Measurements from ENCODE around the gene SLC29A1.
"Not testable (repeated sequence)": the region's sequence is repeated elsewhere in the genome, so short reads cannot be mapped to it uniquely, and the experiment has no call there.

Gene SLC29A1

GRCh38 chr6:44196351-44196750 is 27.0 kb upstream of the SLC29A1 start:
- DNase-seq: not testable (repeated sequence)

GRCh38 chr6:44198684-44199083 is 24.7 kb upstream of the SLC29A1 start:
- DNase-seq: no peak

DNA sequence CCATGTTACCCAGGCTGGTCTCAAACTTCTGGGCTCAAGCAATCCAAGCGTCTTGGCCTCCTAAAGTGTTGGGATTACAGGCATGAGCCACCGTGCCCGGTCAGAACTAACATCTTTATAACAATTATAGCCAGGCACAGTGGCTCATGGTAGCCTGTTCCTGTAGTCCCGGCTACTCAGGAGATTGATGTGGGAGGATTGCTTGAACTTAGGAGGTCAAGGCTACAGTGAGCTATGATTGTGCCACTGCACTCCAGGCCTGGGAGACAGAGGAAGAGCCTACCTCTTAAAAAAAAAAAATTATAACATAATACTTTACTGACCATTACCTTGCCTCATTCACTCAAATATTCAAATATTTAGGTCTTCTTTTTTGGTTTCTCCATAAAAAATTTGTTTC is 23.5 kb upstream of the SLC29A1 start:
- no peak for DNase-seq

DNA sequence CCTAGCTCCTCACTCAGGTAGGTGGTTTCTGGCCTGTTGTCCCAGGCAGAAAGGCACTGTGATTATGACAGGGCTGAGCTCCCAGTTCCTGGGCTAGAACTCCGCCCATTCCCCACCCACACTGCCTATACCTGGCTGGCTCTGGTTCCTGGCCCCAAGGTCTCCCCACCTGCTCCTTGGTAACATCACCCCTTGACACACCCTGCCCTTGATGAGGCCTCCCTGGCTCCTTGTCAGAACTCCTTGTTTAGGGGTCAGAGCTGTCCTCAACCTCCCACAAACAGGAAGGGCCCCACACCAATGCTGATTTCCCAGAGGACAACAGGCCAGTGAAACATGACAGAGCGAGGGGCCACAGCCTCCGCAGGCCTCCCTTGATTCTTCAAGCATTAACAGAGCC is 22.2 kb upstream of the SLC29A1 start:
- peak; percentile 59 for DNase-seq

- peak; percentile 65 for DNase-seq
Observed at GRCh38 chr6:44201638-44202303, 21.6 kb upstream of the SLC29A1 start.

DNA sequence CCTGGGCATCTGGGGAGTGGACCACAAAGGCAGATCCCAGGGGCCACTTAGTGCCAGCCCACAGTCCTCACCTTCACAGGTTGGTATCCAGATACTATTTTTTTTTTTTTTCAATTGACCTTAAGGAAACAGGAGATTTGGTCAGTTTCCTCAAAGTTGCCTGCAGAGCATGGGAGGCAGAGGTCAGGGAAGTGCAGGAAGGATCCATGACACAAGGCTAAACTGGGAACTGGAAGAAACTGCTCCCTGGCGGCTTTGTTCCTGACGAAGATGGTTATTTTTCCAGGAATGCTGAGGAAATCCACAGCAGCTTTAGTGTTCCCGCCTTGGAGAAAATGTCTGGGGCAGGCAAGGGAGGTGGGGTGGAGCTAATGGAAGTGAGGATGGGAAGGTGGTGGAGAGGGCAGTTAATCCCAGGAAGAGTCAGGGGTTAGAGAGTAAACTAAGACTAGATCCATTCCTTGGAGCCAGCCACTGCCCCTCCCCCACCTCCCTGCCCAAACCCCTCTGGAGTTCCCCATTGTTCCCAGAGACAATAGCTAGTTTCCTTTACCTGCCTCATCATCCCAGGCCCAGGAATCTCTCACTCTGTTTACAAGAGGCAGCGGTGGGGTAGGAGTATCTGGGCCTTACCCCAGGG is 20.9 kb upstream of the SLC29A1 start:
- peak; percentile 66 for DNase-seq

DNA sequence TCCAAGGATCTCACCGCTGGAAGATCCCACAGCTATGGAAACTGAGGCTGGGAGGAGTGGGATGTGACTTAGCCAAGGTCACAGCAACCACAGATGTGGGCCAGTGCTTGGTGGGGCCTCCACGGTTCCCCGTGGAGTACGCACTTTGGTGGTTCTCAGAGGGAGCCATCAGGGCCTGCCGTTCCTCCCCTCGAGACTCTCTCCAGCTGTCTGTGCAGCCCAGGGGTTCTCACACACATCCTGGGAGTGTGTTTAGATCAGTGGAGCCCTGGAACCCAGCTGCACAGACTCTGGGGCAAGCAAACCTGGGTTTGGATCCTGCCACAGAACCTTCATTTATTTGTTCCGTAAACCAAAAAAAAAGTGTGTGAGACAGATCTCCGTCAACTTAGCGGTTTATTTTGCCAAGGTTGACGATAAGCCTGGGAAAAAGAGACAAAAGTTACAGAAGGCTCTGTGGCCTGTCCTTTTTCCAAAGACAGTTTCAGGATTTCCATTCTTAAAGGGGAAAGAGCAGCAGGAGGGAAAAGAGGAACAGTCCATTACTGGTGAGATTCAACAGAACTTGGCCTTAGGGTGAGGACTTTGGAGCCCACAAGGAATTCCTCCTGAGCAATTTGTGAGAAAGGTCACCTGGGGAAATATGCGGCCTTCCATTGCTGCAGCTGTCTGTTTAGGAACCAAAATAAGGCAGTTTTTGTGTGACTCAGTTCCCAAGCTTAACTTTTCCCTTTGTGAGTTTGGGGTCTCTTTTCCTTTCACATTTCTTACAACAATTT is 20.2 kb upstream of the SLC29A1 start:
- DNase-seq: peak; percentile 83

- peak; percentile 75 for DNase-seq
Observed at GRCh38 chr6:44203955-44204354, 19.4 kb upstream of the SLC29A1 start.

DNA sequence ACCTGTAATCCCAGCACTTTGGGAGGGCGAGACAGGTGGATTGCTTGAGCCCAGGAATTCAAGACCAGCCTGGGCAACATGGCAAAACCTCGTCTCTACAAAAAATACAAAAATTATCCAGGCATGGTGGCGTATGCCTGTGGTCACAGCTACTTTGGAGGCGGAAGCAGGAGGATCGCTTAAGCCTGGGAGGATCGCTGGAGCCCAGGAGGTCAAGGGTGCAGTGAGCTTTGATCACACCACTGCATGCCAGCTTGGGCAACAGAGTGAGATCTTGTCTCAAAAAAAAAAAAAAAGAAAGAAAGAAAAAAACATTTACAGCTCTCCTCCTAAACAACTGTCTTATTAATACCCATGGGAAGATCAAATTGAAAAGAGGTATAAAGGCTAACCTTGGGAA is 15.4 kb upstream of the SLC29A1 start:
- DNase-seq: no peak

DNA sequence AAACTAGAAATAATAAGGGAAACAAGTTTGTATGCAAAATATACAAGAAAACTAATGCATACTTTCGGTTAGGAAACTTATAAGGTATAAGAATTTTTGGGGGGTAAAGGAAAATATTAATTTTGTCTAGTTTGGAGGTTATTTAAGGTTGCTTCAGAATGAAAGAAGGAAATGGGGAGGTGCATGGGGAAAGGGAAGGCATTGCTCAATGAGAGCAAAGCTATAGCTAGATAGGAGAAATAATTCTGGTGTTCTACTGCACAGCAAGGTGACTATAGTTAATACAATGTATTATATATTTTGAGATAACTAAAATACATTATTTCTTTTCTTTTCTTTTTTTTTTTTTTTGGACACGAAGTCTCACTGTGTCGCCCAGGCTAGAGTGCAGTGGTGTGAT is 12.1 kb upstream of the SLC29A1 start:
- no peak for DNase-seq

DNA sequence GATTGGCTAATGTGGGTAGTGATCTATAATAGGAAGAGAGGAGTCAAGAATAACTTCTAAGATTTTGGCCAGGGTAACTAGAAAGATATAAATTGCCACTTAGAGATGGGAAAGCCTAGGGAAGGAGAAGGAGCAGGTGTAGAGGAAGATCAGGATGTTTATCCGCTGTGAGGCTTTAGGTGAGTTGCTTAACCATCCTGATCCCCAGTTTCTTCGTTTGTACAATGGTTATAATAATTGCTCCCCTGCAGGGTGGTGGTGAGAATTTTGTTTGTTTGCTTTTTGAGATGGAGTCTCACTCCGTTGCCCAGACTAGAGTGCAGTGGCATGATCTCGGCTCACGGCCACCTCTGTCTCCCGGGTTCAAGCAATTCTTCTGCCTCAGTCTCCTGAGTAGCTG is 9.1 kb upstream of the SLC29A1 start:
- DNase-seq: no peak

GRCh38 chr6:44216677-44217331 is 6.6 kb upstream of the SLC29A1 start, which contains the start of gene MYMX:
Gene MYMX (plus strand): TSS chr6:44216926. CDS start chr6:44217472, 546 bp downstream.
- DNase-seq: no peak

DNA sequence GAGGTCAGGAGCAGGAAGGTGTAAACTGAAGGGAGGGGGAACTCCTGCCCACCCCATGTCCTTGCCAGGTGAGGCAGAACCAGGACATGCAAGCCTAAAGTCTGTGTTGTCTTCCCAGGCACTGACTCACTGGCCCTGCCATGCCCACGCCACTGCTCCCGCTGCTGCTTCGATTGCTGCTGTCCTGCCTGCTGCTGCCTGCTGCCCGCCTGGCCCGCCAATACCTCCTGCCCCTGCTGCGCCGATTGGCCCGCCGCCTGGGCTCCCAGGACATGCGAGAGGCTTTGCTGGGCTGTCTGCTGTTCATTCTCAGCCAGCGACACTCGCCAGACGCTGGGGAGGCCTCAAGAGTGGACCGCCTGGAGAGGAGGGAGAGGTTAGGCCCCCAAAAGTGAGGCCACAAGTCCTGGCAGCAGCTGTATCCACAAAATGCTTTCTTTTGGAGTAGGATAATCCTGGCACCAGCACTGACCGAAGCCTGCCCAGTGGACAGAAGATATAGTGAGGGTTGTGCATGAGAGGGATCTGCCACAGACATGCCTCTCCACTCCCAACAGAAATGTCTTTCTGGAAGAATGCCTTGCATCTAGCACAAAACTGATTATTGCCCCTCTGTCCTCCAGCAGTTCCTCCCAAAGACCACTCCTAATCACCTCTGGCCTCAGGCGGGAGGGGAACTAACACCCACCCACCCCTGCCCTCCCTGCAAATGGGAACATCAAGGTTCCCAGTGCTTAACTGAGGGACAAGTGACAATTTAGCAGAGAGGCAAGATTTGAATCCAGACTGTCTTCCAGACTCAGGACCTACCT is 5.9 kb upstream of the SLC29A1 start:
- DNase-seq: peak; percentile 88

- peak; percentile 95 for DNase-seq
Observed at GRCh38 chr6:44219053-44219814, 4.2 kb upstream of the SLC29A1 start.

DNA sequence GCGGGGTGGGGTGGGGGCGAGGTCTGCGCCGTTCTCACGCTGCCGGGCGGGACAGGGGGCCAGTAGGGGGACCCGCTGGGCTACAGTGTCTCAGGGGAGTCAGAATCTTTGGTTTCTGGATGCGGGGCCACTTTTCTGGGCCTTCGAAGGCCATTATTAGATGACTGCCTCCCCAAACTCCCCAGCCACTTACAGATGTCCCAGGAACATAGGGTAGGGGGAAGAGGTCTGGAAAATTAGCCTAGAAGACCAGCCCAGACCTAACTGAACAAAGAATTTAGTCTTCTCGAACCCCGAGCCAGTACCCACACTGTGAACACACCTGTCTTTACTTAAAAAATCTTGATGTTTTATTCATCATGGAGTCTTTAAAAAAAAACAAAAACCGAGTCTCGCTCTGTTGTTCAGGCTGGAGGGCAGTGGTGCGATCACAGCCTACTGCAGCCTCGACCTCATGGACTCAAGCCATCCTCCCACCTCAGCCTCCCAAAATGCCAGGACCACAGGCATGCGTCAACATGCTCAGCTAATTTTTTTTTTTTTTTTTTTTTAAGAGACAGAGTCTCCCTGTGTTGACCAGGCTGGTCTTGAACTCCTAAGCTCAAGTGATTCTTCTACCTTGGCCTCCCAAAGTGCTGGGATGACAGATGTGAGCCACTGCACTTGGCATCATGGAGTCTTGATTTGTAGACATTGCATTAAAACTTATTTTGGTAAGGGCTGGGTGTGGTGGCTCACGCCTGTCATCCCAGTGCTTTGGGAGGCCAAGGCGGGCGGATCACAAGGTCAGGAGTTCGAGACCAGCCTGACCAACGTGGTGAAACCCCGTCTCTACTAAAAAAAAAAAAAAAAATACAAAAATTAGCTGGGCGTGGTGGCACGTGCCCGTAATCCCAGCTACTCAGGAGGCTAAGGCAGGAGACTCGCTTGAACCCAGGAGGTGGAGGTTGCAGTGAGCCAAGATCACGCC is 3.3 kb upstream of the SLC29A1 start:
- DNase-seq: no peak

- no peak for DNase-seq
Observed at GRCh38 chr6:44220913-44221290, 2.5 kb upstream of the SLC29A1 start.

- peak; percentile 87 for DNase-seq
Observed at GRCh38 chr6:44221291-44221960, 2.0 kb upstream of the SLC29A1 start.

DNA sequence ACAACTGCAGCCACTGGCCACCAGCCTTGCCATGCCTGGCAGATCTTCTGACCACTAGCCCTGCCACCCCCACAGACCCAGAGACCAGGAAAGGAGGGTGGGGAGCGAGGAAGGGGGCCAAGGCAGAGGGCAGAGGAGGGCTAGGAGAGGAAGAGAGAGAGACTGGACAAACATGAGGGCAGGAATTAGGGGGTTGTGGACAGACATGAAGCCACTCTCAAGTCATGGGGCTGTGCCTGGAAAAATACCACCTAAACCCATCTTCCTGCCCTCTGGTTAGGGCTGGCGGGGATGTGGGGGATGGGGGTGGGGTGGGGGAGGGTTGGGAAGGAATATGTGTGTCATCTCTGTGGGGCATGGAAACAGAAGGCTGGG is 1.4 kb upstream of the SLC29A1 start:
- no peak for DNase-seq

DNA sequence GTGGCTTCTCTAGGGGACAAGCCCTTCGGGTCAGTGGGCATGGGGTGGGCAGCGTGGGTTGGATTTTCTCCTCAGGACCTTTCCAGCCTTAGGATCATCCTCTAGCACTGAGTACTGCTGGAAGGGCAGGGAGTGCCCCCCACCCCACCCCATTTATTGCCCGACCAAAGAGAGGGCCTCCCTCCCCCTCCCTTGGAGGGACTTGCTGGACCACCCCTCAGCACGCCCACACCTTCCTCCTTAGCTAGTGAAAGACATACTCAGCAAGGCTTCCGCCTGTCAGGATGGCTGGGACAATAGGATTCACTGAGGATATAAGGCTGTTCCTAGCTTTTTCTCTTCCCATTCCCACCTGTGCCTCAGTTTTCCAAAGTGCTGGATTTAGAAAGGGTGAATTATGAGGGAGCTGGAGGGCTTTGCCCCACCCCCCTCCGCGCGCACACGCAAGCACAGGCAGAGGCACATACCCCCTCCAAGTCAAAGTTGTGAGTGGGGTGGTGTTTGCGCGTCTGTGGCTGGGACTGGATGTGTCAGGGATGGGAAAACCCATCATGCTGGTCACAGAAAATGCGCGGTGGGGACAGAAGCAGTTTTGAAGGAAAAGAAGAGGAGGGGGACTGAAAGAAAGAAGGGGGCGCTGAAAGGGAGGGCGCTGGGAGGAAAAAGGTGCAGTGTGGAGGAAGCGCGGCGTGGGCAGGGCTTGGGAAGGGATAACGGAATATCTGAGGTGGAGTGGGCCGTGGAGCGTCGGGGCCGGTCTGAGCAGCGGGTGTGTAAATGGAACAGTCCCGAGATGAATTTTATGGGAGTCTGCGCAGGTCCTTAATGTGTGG is 693 bp upstream of the SLC29A1 start:
- no peak for DNase-seq

All from islet precursor cell (in vitro differentiated cells).